Activated T-cell treated with anti-CD3 and anti-CD28 coated beads, Interleukin-2, amount 50 U/mL, for 48 hours (primary cell): ENCODE results near the gene ACTG1.

Experiments used
- DNase-seq, 2 experiments: peaks; one replicate each; pipeline ENCODE4 v3.0.0-alpha.2; 2020

Gene ACTG1

GRCh38 chr17:81512562-81513371 lies at the start of gene ACTG1:
Gene ACTG1 (minus strand): TSS chr17:81512799. CDS start chr17:81512354, 445 bp downstream.
- peak; percentile 91 to 95 for DNase-seq

DNA sequence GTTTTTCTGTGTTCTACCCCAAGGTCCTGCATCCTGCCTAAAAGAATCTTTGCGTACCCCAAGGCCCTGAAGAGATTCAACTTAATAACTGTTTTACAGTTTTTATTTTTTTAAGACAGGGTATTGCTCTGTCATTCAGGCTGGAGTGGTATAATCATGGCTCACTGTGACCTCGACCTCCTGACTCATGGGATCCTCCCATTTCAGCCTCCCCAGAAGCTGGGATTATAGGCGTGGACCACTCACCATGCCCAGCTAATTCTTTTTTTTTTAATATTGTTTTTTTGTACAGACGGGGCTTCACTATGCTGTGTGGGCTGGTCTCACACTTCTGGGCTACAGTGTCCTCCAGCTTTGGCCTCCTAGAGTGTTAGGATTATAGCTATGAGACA lies 48.9 kb upstream of the ACTG1 start:
- no peak for DNase-seq

DNA sequence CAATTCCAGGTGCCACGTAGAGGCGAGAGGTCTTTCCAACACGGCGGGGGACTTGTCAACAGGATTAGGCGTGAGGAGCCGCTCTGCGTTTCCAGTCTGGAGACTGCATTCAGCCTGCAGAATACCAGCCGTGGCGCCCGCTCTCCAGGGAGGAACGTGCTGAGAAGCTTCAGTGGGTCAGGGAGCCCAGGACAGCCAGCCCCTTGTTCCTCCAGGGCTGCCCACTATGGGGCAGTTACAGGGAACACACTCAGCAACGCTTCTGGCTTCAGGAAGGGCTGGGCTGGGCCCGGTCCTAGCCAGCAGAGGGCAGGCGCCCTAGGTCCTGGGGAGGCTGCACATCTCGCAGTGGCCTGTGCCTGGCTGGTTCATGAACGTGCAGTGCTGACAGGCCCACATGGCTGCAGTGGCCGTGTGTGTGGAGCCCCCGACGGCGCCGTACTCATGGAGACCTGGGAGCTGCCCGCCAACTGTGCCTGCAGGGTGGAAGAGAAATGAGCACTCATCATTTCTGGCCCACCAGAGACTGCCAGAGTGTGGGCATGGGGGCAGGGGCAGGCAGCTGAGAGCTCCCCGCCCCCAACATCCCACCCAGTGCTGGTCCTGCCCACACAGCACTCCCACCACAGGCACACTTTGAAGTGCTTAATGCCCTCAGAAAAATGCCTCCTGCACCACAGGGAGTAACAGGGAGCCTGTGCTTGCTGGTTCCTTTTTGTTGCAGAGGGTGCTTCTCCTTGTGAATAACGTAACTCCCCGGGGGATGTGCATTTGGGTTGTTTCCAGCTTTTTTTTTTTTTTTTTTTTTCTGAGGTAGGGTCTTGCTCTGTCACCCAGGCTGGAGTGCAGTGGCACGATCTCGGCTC lies 46.6 kb upstream of the ACTG1 start:
- DNase-seq, result no peak

GRCh38 chr17:81558115-81558468 lies 45.5 kb upstream of the ACTG1 start:
- DNase-seq, result no peak

DNA sequence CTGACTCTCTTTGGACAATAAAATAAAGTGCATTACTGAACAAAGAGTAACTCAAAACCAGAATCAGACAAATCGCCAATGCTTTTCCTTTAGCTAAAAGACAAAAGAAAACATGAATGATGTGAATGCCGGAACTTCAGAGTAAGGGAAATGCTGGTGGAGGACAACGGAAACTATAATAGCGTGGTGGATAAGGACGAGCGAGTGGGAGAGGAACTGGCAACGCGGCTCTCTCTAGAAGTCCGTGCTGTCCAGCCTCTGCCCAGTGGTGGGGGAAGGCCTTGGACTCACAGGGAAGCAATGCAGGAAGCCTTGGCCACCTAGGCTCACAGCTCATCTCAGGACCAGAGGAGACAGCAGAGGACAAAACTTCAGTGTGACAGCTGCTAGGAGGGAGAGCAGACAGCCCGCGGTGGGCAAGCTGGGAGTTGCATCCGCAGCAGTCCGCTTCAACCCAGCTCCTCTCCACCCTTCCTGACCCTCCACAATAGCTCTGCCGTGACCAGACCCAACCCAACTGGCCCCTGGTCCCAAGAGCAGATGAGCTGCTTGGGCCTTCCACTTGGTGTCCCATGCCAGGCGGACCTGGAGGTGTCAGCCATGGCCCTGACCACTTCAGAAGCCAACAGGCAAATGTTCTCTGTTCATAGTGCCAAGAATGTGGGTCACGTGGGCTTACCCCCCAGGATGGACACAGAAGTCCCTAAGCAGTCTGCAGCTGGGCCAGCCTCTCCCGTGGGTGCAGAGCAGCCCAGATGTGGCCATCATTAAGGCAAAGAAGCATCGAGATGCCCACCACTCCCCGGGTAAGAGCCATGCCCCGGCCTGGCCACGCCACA lies 44.9 kb upstream of the ACTG1 start:
- DNase-seq, result no peak

DNA sequence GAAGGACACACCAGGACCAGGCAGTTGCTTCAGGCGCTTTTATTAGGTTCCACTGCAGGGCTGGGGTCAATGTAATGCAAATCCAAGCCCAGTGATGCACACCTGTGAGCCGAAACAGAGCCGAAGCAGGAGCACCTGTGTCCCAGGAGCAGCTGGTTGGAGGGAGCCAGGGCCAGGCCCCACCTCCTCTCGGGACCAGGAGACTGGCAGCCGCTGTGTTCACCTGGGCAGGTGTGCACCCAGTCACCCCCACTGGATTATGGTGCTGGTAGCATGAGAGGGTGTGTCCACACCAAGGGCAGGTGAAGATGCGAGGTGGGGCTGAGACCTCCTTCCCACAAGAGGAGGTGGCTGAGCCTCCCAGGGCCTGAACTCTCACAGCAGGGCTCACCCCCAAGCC lies 44.3 kb upstream of the ACTG1 start:
- DNase-seq, result no peak

- no peak for DNase-seq
Measured at GRCh38 chr17:81556175-81556691, 43.6 kb upstream of the ACTG1 start.

DNA sequence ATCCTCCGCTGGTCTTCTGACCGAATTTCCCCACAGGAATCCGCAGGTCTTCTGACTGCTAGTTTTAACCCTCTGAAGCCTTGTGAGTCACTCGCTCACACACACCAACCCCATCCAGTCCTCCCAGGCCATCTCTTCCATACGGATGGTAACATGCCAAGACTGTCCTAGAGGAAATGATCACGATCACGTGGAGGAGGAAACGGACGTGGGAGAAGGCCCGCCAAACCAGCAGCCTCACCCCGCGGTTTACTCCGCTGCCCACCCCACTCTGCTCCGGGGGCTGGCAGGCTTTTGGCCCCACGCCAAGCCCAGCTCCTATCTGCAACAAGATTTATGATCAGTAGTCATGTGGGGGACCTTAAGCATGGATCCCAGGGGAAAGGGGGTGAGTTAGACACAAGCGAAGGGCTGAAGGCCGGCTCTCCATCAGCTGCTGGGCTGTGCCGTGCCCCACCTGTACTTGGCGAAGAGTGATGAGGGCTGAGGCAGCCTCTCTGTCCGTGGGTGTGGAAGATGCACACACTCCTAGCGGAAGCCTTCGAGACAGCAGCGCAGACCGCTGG lies 41.1 kb upstream of the ACTG1 start:
- DNase-seq, result no peak

- peak; percentile 88 to 90 for DNase-seq
Measured at GRCh38 chr17:81553018-81553615, 40.5 kb upstream of the ACTG1 start.

GRCh38 chr17:81552244-81553017 lies 39.8 kb upstream of the ACTG1 start, which contains the start of gene FAAP100:
Gene FAAP100 (minus strand): TSS chr17:81552353. CDS start chr17:81552330, 23 bp downstream.
- DNase-seq, result peak; percentile 89 to 93

GRCh38 chr17:81551458-81552243 lies 39.1 kb upstream of the ACTG1 start:
- peak in 1 of 2 experiments; percentile 45 for DNase-seq

DNA sequence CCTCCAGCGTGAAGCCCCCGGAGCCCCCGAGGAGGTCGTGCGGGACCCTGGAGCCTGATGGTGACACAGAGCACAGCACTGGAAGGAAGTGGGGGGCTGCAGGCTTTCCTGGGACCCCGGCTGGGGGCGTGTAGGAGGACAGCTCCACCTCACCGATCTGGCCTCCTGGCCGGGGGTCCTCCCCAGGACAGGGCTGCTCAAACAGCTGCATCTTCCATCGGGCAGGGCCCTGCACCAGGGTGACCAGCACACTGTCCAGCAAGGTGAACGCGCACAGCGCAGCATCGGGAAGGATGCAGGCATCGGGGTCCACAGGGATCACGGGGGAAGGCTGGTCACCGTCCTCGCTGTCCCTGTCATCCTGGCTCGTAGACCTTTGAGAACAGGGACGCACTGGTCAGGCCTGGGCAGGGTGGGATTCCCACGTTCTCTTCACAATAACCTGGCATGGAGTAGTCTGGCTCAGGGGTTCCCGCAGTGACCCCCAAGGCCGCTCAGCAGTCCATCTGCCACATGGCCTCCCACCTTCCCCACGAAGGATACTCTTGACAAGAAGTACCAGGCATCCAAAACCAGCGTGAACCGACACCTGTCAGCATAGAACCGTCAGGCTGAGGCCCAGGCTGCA lies 38.3 kb upstream of the ACTG1 start:
- DNase-seq, result no peak

- no peak for DNase-seq
Measured at GRCh38 chr17:81550285-81550684, 37.7 kb upstream of the ACTG1 start.

- DNase-seq, result no peak
Measured at GRCh38 chr17:81549826-81550225, 37.2 kb upstream of the ACTG1 start.

GRCh38 chr17:81549031-81549557 lies 36.5 kb upstream of the ACTG1 start:
- no peak for DNase-seq

- DNase-seq, result no peak
Measured at GRCh38 chr17:81547614-81547982, 35.0 kb upstream of the ACTG1 start.

DNA sequence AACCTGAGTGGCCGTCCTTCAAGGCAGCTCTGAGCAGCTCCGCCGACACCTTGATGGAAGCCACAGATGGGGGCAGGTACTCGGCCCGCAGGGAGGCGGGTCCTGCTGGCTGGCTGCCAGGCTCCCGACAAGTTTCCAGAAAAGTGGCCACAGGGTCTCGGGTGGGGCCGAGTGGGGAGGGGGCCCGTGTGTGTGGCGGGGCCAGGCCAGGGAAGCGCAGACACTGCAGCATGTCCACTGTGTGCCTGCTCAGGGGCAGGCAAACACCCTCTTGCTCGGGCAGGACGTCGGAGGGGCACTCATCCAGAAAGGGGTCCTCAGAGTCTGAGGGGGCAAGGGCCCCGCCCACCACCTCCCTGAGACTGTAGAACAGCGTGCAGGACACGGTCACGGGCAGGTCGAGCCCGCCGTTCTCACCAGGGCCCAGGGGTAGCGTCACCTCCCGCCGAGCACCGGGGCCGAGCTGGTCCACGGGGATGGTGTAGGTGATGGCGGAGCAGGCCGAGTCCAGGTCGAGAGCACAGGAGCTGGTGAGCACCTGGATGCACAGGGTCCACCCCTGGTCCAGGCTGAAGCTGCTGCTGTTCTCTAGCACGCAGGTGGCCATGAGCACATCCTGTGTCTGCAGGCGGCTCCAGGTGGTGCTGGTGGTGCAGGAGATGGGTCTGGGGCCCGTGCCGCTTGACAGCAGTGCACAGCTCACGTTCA lies 34.5 kb upstream of the ACTG1 start:
- no peak for DNase-seq

DNA sequence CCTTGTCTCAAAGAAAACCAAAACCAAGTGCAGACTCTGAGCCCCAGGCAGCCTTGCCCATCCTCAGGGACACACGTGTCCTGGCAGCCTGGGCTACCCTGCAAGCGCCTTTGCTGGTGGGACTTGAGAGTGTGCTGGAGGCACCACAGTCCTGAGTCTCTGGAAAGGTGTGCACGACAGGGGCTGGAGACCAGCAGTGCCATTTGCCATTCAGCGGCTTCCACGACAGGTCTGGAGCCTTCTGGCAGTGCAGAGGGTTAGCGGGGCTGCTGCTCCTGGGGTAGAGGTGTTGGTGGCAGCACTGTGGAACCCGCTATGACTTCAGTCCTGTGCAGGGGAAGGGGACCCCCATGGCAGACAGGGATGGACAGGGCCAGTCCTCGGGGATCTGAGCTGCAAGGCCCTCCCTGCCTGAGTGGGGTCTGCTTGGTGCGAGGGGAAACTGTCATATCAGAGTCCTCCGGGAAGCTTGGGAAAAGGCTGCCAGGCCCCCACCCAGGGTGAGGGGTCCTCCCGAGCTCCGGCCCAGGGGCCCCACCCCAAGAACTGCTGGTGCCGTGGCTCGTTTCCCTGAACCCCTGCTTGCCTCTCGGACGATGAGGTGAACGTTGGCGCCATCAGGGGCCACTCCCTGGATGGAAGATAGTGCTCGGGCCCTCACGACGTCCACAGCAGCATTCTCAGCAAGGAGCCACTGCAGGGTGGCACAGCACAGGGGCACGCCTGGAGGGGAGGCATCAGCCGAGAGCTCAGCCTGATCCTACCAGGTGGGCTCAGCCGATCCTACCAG lies 32.8 kb upstream of the ACTG1 start:
- no peak for DNase-seq
